Muscle layer of colon (tissue), 2 donors: ENCODE data around the gene VPS26C.

ENCODE experiments used
- H3K27ac ChIP-seq: one replicate; pipeline ENCODE4 v1.7.0; 2013; ENCODE audit warnings: low read depth, mild to moderate bottlenecking, low read length, moderate library complexity
- H3K27me3 ChIP-seq, 2 donors: one replicate each; pipeline ENCODE4 v1.7.0; 2013; ENCODE audit warnings: low read length in 2 of 2, mild to moderate bottlenecking in 2 of 2; ENCODE audit not compliant: insufficient read depth in 2 of 2, control insufficient read depth in 1 of 2
- H3K36me3 ChIP-seq: one replicate; pipeline ENCODE4 v1.7.0; 2013; ENCODE audit warnings: mild to moderate bottlenecking, low read length; ENCODE audit not compliant: insufficient read depth
- H3K4me1 ChIP-seq: one replicate; pipeline ENCODE4 v1.7.0; 2013; ENCODE audit warnings: mild to moderate bottlenecking, low read length; ENCODE audit not compliant: insufficient read depth
- H3K4me3 ChIP-seq, 2 donors: one replicate each; pipeline ENCODE4 v1.7.0; 2013; ENCODE audit warnings: low read length in 2 of 2, low read depth in 1 of 2, mild to moderate bottlenecking in 1 of 2, moderate library complexity in 1 of 2
- H3K9ac ChIP-seq: one replicate; pipeline ENCODE4 v1.7.0; 2013; ENCODE audit warnings: low read length
- H3K9me3 ChIP-seq: one replicate; pipeline ENCODE4 v1.7.0; 2013; ENCODE audit warnings: mild to moderate bottlenecking, low read length
- donor health status: abdominal sarcoma.
- donor health status: Adenocarcinoma of cecum.

Gene VPS26C

GRCh38 chr21:37195610-37196009 is 71.5 kb downstream of the VPS26C start:
- Histone ChIP-seq H3K4me1 (no peaks in the 10 kb centered on the region), H3K36me3 (peaks cover 54% of the 10 kb centered on the region), H3K4me3 (no peak overlapping the region), H3K27ac (no peak overlapping the region), H3K9me3 (no peaks in the 10 kb centered on the region), H3K9ac (no peak overlapping the region), H3K27me3 (no peaks in the 10 kb centered on the region)

- Histone ChIP-seq H3K9me3 (no peaks in the 10 kb centered on the region), H3K4me1 (no peaks in the 10 kb centered on the region), H3K27ac (no peak overlapping the region), H3K9ac (no peak overlapping the region), H3K27me3 (no peaks in the 10 kb centered on the region), H3K36me3 (peaks cover 48% of the 10 kb centered on the region), H3K4me3 (no peak overlapping the region)
These were observed 72.1 kb downstream of the VPS26C start for GRCh38 chr21:37195059-37195458.

GRCh38 chr21:37193676-37194075 is 73.5 kb downstream of the VPS26C start:
- H3K9ac ChIP-seq: no peak overlapping the region
- H3K36me3 ChIP-seq: peaks cover 40% of the 10 kb centered on the region
- no peaks in the 10 kb centered on the region for H3K4me1 ChIP-seq
- no peaks in the 10 kb centered on the region for H3K27me3 ChIP-seq
- no peak overlapping the region for H3K4me3 ChIP-seq
- no peak overlapping the region for H3K27ac ChIP-seq
- no peaks in the 10 kb centered on the region for H3K9me3 ChIP-seq

GRCh38 chr21:37193006-37193405 is 74.1 kb downstream of the VPS26C start:
- peaks cover 41% of the 10 kb centered on the region for H3K36me3 ChIP-seq

GRCh38 chr21:37192019-37192418 is 75.1 kb downstream of the VPS26C start:
- Histone ChIP-seq H3K4me1 (no peaks in the 10 kb centered on the region), H3K27ac (no peak overlapping the region), H3K27me3 (no peaks in the 10 kb centered on the region), H3K9ac (no peak overlapping the region), H3K4me3 (no peak overlapping the region), H3K9me3 (no peaks in the 10 kb centered on the region), H3K36me3 (peaks cover 48% of the 10 kb centered on the region)

More at GRCh38 chr21:37193006-37193405, 74.1 kb downstream of the VPS26C start:
- Histone ChIP-seq H3K27ac (no peak overlapping the region), H3K4me3 (no peak overlapping the region), H3K27me3 (no peaks in the 10 kb centered on the region), H3K9me3 (no peaks in the 10 kb centered on the region), H3K4me1 (no peaks in the 10 kb centered on the region), H3K9ac (no peak overlapping the region)

- peaks cover 32% of the 10 kb centered on the region for H3K36me3 ChIP-seq
- H3K9me3 ChIP-seq: no peaks in the 10 kb centered on the region
- H3K4me1 ChIP-seq: no peaks in the 10 kb centered on the region
- no peak overlapping the region for H3K9ac ChIP-seq
- H3K4me3 ChIP-seq: no peak overlapping the region
- H3K27me3 ChIP-seq: no peaks in the 10 kb centered on the region
- no peak overlapping the region for H3K27ac ChIP-seq
These were observed 78.3 kb downstream of the VPS26C start for GRCh38 chr21:37188825-37189224.

GRCh38 chr21:37186983-37187382 is 80.2 kb downstream of the VPS26C start:
- H3K9ac ChIP-seq: no peak overlapping the region
- H3K4me3 ChIP-seq: no peak overlapping the region
- H3K27me3 ChIP-seq: no peaks in the 10 kb centered on the region
- H3K36me3 ChIP-seq: peaks cover 35% of the 10 kb centered on the region
- no peaks in the 10 kb centered on the region for H3K4me1 ChIP-seq
- H3K27ac ChIP-seq: no peak overlapping the region
- H3K9me3 ChIP-seq: no peaks in the 10 kb centered on the region

- Histone ChIP-seq H3K9me3 (no peaks in the 10 kb centered on the region), H3K27ac (no peak overlapping the region), H3K4me1 (no peaks in the 10 kb centered on the region), H3K27me3 (no peaks in the 10 kb centered on the region), H3K36me3 (peaks cover 39% of the 10 kb centered on the region), H3K9ac (no peak overlapping the region), H3K4me3 (no peak overlapping the region)
These were observed 82.1 kb downstream of the VPS26C start for GRCh38 chr21:37184784-37185593.

- Histone ChIP-seq H3K4me3 (no peak overlapping the region), H3K4me1 (no peaks in the 10 kb centered on the region), H3K9me3 (peaks cover 3% of the 10 kb centered on the region), H3K9ac (no peak overlapping the region), H3K27me3 (no peaks in the 10 kb centered on the region), H3K36me3 (peaks cover 46% of the 10 kb centered on the region), H3K27ac (no peak overlapping the region)
These were observed 83.4 kb downstream of the VPS26C start for GRCh38 chr21:37183749-37184148.

- Histone ChIP-seq H3K4me3 (no peak overlapping the region), H3K36me3 (peaks cover 35% of the 10 kb centered on the region), H3K9ac (no peak overlapping the region), H3K4me1 (no peaks in the 10 kb centered on the region), H3K27ac (no peak overlapping the region), H3K9me3 (peaks cover 3% of the 10 kb centered on the region), H3K27me3 (no peaks in the 10 kb centered on the region)
These were observed 84.9 kb downstream of the VPS26C start for GRCh38 chr21:37182222-37182621.

- H3K27me3 ChIP-seq: no peaks in the 10 kb centered on the region
- H3K4me1 ChIP-seq: no peaks in the 10 kb centered on the region
- no peak overlapping the region for H3K4me3 ChIP-seq
- no peak overlapping the region for H3K9ac ChIP-seq
- H3K36me3 ChIP-seq: peaks cover 28% of the 10 kb centered on the region
- no peak overlapping the region for H3K27ac ChIP-seq
- H3K9me3 ChIP-seq: peaks cover 3% of the 10 kb centered on the region
These were observed 86.1 kb downstream of the VPS26C start for GRCh38 chr21:37181059-37181458.

- Histone ChIP-seq H3K4me3 (no peak overlapping the region), H3K27me3 (no peaks in the 10 kb centered on the region), H3K9me3 (peaks cover 3% of the 10 kb centered on the region), H3K4me1 (peaks cover 2% of the 10 kb centered on the region), H3K36me3 (peaks cover 32% of the 10 kb centered on the region), H3K9ac (no peak overlapping the region), H3K27ac (no peak overlapping the region)
These were observed 90.4 kb downstream of the VPS26C start for GRCh38 chr21:37176716-37177115.
